HG03280 (cell line): ENCODE measurements around the gene LRRC7.

Experiments used
- ATAC-seq: cut with Tn5 transposase; IDR thresholded peaks from one replicate; pipeline ENCODE4 v1.9.1; 2021; ENCODE audit warnings: mild to moderate bottlenecking, moderate library complexity; ENCODE audit not compliant: unreplicated experiment

Gene LRRC7

DNA sequence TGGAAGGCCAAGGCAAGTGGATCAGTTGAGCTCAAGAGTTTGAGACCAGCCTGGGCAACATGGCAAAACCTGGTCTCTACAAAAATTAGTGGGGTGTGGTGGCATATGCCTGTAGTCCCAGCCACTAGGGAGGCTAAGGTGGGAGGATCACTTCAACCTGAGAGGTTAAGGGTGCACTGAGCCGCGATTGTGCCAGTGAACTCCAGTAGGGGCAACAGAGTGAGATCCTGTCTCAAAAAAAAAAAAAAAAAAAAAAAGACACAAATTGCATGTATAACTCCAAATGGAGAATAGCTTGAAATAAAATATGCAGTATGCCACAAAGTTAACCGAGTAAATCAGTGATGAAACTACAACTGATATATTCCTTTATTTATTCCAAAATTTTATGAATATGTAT is 586.0 kb downstream of the LRRC7 start:
- no peak for ATAC-seq

GRCh38 chr1:70156529-70157120 is 588.9 kb downstream of the LRRC7 start:
- ATAC-seq: no peak

DNA sequence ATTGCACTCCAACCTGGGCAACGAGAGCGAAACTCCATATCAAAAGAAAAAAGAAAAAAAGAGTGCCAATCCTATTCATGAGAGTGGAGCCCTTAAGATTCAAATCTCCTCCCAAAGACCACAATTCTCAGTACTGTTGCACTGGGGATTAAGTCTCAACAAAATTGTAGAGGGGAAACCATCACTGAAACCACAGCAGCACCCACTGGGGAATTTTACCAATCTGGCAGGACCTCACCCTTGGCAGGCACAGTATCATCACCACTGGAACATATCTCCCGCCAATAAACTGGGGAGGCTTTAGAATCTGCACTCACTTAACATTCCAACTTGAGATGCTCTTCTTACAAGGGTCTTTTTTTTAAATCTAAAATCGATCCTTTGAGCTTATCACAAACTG is 596.6 kb downstream of the LRRC7 start:
- ATAC-seq: no peak

- ATAC-seq: no peak
These were observed 600.6 kb downstream of the LRRC7 start for GRCh38 chr1:70168283-70168682.

GRCh38 chr1:70169018-70169839 is 601.5 kb downstream of the LRRC7 start:
- no peak for ATAC-seq

GRCh38 chr1:70171512-70171911 is 603.8 kb downstream of the LRRC7 start:
- no peak for ATAC-seq
